Jurkat, Clone E6-1 (cell line): ENCODE data around the gene NCAPG2. TPM values are rescaled to one million over a fixed set of nuclear protein-coding genes. Genes with fewer than 3 reads are reported as not detected.

Experiments
- DNase-seq: peaks from one replicate; pipeline ENCODE4 v3.0.0-alpha.2; 2011; ENCODE audit warnings: low read depth, low spot score
- H3K4me3 ChIP-seq: 2 replicates; pipeline ENCODE4 v1.5.1; 2011; ENCODE audit warnings: mild to moderate bottlenecking, low read length, control low read depth, moderate library complexity
- polyA plus RNA-seq: library from polyadenylated mRNA; unstranded; fragments of >200 nt; gene quantifications from one replicate; pipeline ENCODE4 v1.2.1, GENCODE V29; 2012; ENCODE audit warnings: missing spikeins; ENCODE audit not compliant: insufficient read length, insufficient read depth

NCAPG2 gene, protein sequence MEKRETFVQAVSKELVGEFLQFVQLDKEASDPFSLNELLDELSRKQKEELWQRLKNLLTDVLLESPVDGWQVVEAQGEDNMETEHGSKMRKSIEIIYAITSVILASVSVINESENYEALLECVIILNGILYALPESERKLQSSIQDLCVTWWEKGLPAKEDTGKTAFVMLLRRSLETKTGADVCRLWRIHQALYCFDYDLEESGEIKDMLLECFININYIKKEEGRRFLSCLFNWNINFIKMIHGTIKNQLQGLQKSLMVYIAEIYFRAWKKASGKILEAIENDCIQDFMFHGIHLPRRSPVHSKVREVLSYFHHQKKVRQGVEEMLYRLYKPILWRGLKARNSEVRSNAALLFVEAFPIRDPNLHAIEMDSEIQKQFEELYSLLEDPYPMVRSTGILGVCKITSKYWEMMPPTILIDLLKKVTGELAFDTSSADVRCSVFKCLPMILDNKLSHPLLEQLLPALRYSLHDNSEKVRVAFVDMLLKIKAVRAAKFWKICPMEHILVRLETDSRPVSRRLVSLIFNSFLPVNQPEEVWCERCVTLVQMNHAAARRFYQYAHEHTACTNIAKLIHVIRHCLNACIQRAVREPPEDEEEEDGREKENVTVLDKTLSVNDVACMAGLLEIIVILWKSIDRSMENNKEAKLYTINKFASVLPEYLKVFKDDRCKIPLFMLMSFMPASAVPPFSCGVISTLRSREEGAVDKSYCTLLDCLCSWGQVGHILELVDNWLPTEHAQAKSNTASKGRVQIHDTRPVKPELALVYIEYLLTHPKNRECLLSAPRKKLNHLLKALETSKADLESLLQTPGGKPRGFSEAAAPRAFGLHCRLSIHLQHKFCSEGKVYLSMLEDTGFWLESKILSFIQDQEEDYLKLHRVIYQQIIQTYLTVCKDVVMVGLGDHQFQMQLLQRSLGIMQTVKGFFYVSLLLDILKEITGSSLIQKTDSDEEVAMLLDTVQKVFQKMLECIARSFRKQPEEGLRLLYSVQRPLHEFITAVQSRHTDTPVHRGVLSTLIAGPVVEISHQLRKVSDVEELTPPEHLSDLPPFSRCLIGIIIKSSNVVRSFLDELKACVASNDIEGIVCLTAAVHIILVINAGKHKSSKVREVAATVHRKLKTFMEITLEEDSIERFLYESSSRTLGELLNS
- 97.7 TPM for polyA plus RNA-seq

DNA sequence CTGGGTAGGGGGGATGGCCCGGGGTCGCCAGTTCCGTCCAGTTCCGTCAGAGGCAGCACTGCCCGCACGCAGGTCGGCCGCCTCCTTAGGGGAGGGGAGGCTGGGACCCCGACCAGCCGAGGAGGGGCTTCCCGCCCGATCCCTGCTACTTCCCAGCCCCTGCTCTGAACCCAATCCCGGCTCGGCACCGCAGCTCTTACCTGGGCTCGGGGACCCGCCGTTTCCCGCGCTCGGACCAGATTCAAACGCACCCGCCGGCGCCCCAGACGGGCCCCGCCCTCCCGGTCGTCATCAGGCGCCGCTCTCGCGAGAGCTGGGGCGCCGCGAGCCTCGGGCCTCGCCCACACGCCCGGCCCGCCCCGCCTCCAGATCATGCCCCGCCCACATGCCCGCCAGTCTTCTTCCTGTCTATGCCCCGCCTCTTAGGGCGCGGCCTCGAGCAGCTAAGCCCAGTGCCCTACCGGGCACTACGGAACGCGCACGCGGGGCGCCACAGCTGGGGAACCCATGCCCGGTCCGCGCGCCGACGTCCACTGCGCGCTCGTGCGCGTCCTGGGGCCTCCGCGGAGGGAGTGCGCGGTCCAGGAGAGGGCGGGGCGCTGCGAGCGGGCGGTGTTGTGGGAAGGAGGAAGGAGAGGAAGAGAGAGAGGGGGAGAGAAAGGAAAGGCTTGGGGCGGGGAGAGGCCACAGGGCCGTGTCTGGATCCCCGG, at the start of gene NCAPG2:
Gene NCAPG2 (minus strand): TSS at position 281 of the 710 bp plus-strand sequence. CDS start 2,905 bp downstream, outside the sequence.
- H3K4me3 ChIP-seq = peak within 1 kb of the TSS; percentile 98
- DNase-seq = peak; percentile 93

- no peak for DNase-seq
- no peak overlapping the region for H3K4me3 ChIP-seq
Observed at GRCh38 chr7:158753900-158754299, 49.3 kb upstream of the NCAPG2 start.

GRCh38 chr7:158751751-158752150, 47.1 kb upstream of the NCAPG2 start:
- no peak overlapping the region for H3K4me3 ChIP-seq
- DNase-seq = no peak

DNA sequence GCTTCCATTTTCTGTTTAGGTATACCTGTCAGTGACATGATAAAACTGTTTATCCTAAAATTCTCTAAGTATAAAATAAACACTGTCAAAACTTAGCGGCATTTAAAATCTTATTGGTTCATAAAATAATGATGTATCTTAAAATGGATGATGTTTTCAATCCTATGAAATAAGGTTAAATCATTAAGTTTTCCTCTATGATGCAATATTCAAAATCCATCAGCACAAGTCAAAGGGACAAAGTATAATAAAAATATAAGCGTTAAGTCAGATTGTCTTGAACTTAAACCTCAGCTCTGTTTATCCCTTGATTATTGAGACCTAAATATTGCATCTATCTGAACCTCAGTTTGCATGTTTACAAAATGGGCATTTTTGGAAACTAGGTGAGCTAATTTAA, 46.6 kb upstream of the NCAPG2 start:
- no peak overlapping the region for H3K4me3 ChIP-seq

GRCh38 chr7:158750702-158751101, 46.1 kb upstream of the NCAPG2 start:
- no peak overlapping the region for H3K4me3 ChIP-seq
- DNase-seq = no peak

More for the DNA sequence above, 46.6 kb upstream of the NCAPG2 start:
- DNase-seq = no peak

- DNase-seq = no peak
- H3K4me3 ChIP-seq = no peak overlapping the region
Observed at GRCh38 chr7:158749396-158749795, 44.8 kb upstream of the NCAPG2 start.

DNA sequence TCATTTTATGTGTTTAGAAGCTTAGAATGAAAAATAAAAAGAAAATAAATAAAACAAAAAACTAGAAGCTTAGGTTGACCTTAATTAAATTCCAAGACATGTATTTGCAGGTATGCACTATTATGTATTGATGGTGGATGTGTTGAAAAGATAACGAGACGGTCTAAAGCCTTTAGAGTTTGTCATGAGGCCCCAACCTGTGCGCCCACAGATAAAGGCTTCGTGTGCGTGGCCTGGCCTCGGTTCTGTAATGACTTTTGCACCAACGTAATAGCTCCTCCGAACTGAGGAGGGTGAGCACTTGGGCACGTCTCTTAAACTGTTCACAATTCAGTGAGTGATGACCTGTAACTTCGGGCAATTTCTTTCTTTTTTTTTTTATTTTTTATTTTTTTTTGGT, 43.7 kb upstream of the NCAPG2 start:
- no peak overlapping the region for H3K4me3 ChIP-seq
- DNase-seq = no peak

DNA sequence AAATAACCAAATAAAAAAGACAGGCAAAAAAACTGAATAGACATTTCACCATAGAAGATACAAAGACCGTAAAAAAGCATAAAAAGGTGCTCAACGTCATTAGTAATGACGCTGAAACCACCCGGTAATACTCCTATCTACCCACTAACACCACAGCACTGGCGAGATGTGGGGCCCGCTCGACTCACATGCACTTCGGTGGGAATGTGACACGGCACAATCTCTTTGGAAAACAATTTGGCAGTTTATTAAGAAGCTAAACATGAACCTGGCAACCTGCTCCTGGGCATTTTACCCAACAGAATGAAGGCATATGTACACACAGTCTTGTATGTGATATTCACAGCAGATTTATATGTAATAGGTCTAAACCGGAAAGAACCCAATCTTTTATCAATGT, 42.8 kb upstream of the NCAPG2 start:
- DNase-seq = no peak
- H3K4me3 ChIP-seq = no peak overlapping the region

GRCh38 chr7:158746957-158747356, 42.4 kb upstream of the NCAPG2 start:
- no peak overlapping the region for H3K4me3 ChIP-seq
- no peak for DNase-seq

GRCh38 chr7:158745057-158745715, 40.6 kb upstream of the NCAPG2 start:
- no peak overlapping the region for H3K4me3 ChIP-seq
- DNase-seq = no peak

- DNase-seq = no peak
- no peak overlapping the region for H3K4me3 ChIP-seq
Observed at GRCh38 chr7:158744070-158744469, 39.5 kb upstream of the NCAPG2 start.

GRCh38 chr7:158743219-158743618, 38.6 kb upstream of the NCAPG2 start:
- H3K4me3 ChIP-seq = no peak overlapping the region

DNA sequence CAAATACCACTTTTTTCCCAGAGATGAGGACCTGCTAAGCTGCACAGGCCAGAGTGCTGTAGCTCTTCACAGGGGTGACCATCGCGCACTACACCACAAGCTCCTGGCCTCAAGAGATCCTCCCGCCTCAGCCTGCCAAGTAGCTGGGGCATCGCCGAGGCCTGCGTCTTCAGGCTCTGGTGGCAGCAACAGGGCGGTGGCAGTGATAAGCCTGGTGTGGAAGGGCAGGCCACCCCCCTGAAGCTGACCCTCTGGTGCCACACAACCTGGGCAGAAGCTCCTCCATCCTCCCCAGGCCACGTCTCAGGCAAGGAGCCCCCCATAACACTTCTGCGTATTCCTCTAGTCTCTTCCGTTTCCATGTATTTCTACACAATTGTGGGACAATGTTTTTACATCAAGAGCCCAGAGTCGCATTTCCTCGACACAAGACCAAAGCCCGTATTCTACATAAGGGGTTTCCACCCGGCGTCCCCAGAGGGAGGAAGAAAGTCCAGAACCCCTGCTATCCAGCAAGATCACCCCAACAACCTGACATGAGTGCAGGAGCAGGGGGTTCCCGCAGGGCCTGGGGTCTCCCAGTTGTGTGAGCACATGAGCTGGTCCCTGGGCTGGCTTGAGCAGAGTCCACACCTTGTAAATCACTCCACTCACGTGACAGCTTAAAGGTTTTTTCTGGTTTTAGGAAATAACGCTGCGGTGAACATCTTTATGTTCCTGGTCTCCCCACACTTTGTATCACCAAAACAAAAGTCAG, 37.6 kb upstream of the NCAPG2 start:
- no peak overlapping the region for H3K4me3 ChIP-seq

More at GRCh38 chr7:158743219-158743618, 38.6 kb upstream of the NCAPG2 start:
- DNase-seq = no peak

DNA sequence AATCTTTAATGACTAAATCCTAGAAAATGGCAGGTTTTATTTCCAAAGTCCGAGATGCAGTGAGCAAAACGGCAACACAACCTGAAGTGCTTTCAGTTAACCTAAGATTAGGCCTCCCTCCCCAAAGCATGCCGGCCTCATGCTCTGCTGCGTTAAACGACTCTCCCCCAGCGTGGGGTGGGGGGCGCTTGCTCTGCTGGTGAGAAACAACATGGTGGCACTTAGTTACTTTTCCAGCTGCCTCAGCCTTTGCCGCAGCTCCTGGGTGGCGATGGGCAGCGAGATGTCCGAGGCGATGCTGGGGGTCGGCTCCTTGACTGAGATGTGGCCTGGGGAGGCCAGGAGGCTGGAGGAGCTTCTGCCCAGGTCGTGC, 36.7 kb upstream of the NCAPG2 start:
- H3K4me3 ChIP-seq = no peak overlapping the region
- DNase-seq = no peak

More for the DNA sequence above, 37.6 kb upstream of the NCAPG2 start:
- no peak for DNase-seq

DNA sequence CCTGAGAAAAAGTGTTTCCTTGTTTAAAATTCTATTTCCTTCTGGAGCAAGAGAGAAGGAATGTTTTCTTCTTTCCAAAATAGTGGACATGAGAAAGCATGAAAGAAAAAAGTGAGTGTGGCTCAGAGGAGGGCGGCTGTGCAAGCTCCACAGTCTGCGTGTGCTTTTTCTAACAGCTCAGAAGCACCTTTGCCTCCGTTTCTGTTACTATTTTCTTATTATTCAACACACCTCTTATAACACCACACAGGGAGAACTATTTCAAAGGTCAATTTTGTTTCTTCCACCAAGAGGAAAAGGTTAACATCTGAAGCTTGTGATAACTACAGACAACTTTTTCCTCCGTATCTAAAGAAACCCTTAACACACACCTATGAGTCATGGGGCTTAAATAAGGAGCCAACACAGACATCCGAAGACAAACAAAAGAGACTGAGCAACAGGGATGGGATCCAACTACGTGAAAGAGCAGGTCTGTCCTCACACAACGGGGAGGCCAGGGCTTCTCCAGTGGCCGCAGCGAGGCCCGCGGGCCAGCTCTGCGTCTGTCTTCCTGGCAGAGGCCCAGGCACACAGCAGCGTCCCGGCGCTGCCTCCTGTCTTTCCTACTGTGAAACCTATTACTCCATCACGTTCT, 36.2 kb upstream of the NCAPG2 start:
- DNase-seq = no peak
- H3K4me3 ChIP-seq = no peak overlapping the region

DNA sequence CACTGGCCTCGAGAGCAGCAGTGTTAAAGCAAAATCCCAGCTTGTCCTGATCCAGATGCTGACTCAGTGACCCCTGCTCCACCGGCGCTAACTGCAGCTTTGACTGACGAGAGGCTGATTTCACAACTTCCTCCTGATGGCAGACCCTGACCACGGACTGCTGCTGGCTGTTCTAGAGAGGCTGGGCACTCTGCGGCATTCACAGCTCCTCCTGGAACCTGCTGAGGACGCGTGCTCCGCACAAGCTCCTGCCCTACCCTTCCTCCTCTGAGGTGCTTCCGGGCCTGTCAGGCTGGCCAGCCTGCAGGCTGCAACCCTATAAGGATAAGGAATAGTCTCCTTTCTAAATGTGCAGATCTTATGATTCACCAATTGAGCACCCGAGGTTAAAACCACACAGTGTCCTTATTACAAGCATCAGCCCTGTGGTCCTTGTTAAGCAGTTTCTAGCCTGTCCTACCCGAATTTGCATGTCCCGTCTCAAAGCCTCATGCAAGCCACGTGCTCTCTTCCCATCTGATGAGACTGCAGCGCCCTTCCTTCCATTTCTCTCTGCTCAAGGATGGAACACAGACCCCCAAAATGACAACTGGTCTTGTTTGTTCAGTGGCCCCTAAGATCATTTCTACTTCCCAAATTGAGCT, 35.5 kb upstream of the NCAPG2 start:
- no peak for DNase-seq
- no peak overlapping the region for H3K4me3 ChIP-seq

DNA sequence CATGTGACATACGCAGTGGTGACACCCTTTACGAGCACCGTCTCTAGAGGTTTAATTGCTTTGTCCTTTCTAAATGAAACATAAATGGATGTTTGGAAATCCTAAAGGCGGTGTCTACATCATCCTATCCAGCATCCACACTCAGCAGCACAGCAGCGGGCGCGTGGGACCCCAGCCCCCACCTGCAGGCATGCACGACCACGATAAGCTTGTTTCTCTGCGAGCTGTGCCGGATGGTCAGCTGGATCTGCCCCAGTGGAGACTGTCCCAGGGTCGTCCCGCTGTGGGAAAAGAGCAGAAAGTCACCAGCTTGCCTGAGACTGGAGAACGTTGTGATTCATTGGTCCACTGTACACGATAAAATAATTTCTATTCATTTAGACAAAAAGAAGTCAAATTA, 34.2 kb upstream of the NCAPG2 start:
- H3K4me3 ChIP-seq = no peak overlapping the region
- DNase-seq = no peak
